Liver (tissue), 9 donors: ENCODE measurements around the gene FBXW11. TPM values are rescaled to one million over a fixed set of nuclear protein-coding genes. Genes with fewer than 3 reads are reported as not detected.

Experiments used
- DNase-seq: peaks from one replicate; pipeline ENCODE4 v3.0.0-alpha.2; 2017; ENCODE audit warnings: low spot score
- H3K27ac ChIP-seq, 2 donors: one replicate each; pipeline ENCODE4 v1.7.0; 2013; ENCODE audit warnings: inconsistent platforms in 2 of 2, low read length in 2 of 2, control low read depth in 1 of 2, low read depth in 1 of 2, mild to moderate bottlenecking in 1 of 2
- H3K27me3 ChIP-seq, 4 donors: one replicate each; pipeline versions ENCODE4 v1.6.1 to v1.7.0; 2013; ENCODE audit warnings: low read length in 3 of 4, inconsistent platforms in 1 of 4, mild to moderate bottlenecking in 1 of 4, moderate library complexity in 1 of 4; ENCODE audit not compliant: control insufficient read depth in 4 of 4, insufficient read depth in 4 of 4
- H3K36me3 ChIP-seq, 4 donors: one replicate each; pipeline versions ENCODE4 v1.6.1 to v1.7.0; 2013; ENCODE audit warnings: low read length in 3 of 4, mild to moderate bottlenecking in 3 of 4, low read depth in 1 of 4, moderate library complexity in 1 of 4; ENCODE audit not compliant: control insufficient read depth in 4 of 4, insufficient read depth in 3 of 4
- H3K4me1 ChIP-seq, 4 donors: one replicate each; pipeline versions ENCODE4 v1.6.1 to v1.7.0; 2013; ENCODE audit warnings: low read length in 3 of 4, mild to moderate bottlenecking in 3 of 4, moderate library complexity in 1 of 4; ENCODE audit not compliant: control insufficient read depth in 4 of 4, insufficient read depth in 4 of 4
- H3K4me3 ChIP-seq, 3 donors: one replicate each; pipeline versions ENCODE4 v1.6.1 to v1.7.0; 2013; ENCODE audit warnings: low read length in 3 of 3, control low read depth in 1 of 3, low read depth in 1 of 3, mild to moderate bottlenecking in 1 of 3
- H3K9ac ChIP-seq, 2 donors: one replicate each; pipeline ENCODE4 v1.7.0; 2013; ENCODE audit warnings: low read length in 2 of 2, mild to moderate bottlenecking in 2 of 2, moderate library complexity in 2 of 2, control low read depth in 1 of 2, low read depth in 1 of 2
- H3K9me3 ChIP-seq, 4 donors: one replicate each; pipeline versions ENCODE4 v1.6.1 to v1.7.0; 2013; ENCODE audit warnings: low read length in 3 of 4; ENCODE audit not compliant: control insufficient read depth in 4 of 4
- EGR1 ChIP-seq, 2 donors: IDR thresholded peaks; 2 replicates each; pipeline ENCODE4 v1.6.1; 2016 to 2018; ENCODE audit warnings: antibody characterized with exemption in 2 of 2, low read depth in 2 of 2
- FOXA1 ChIP-seq: IDR thresholded peaks from 2 replicates; pipeline ENCODE4 v1.6.1; 2016; ENCODE audit warnings: antibody characterized with exemption
- GABPA ChIP-seq, 2 donors: IDR thresholded peaks in 1 of 2; conservative IDR thresholded peaks in 1 of 2; 2 replicates each; pipeline ENCODE4 v1.6.1; 2016; ENCODE audit warnings: antibody characterized with exemption in 2 of 2, mild to moderate bottlenecking in 1 of 2, moderate library complexity in 1 of 2
- HNF4A ChIP-seq, 2 donors: conservative IDR thresholded peaks; 2 replicates each; pipeline ENCODE4 v1.6.1; 2016; ENCODE audit warnings: antibody characterized with exemption in 2 of 2, mild to moderate bottlenecking in 2 of 2
- HNF4G ChIP-seq: IDR thresholded peaks from 2 replicates; pipeline ENCODE4 v1.6.1; 2016; ENCODE audit warnings: antibody characterized with exemption
- JUND ChIP-seq, 2 donors: IDR thresholded peaks; 2 replicates each; pipeline ENCODE4 v1.6.1; 2016; ENCODE audit warnings: antibody characterized with exemption in 2 of 2
- NR2F2 ChIP-seq: IDR thresholded peaks from 2 replicates; pipeline ENCODE4 v1.6.1; 2016; ENCODE audit warnings: antibody characterized with exemption
- RAD21 ChIP-seq, 2 donors: IDR thresholded peaks; 2 replicates each; pipeline ENCODE4 v1.6.1; 2016; ENCODE audit warnings: antibody characterized with exemption in 2 of 2, mild to moderate bottlenecking in 2 of 2
- RXRA ChIP-seq, 2 donors: IDR thresholded peaks; 2 replicates each; pipeline ENCODE4 v1.6.1; 2017 to 2018; ENCODE audit warnings: antibody characterized with exemption in 2 of 2, mild to moderate bottlenecking in 1 of 2
- SP1 ChIP-seq: IDR thresholded peaks from 2 replicates; pipeline ENCODE4 v1.6.1; 2018; ENCODE audit warnings: antibody characterized with exemption, mild to moderate bottlenecking
- YY1 ChIP-seq: IDR thresholded peaks from 2 replicates; pipeline ENCODE4 v1.6.1; 2016; ENCODE audit warnings: antibody characterized with exemption, mild to moderate bottlenecking
- WGBS: extraction: QIAGEN DNeasy Blood & Tissue Kit; methylation state at CpG from one replicate; pipeline ENCODE4 v1.1.7; 2013; 5-methylcytosine and 5-hydroxymethylcytosine counted together
- polyA plus RNA-seq, 2 donors: library from polyadenylated mRNA; stranded (reverse) in 1 of 2; unstranded in 1 of 2; fragments of 200-250 nt in 1 of 2; fragments of >200 nt in 1 of 2; fragmentation: Nextera tagmentation in 1 of 2; extraction: Ambion mirVana in 1 of 2; gene quantifications; one replicate each; pipeline versions ENCODE4 v1.2.1 to v1.2.3, GENCODE V29; 2013 to 2015
- total RNA-seq, 2 donors: library from RNA; depleted of rRNA; stranded (reverse); fragments of >200 nt; gene quantifications; one replicate each; pipeline ENCODE4 v1.2.3, GENCODE V29; 2014
- TF ChIP-seq, protein P1 (sequence below): IDR thresholded peaks from 2 replicates; pipeline ENCODE4 v1.6.1; 2016; ENCODE audit warnings: antibody characterized with exemption
- TF ChIP-seq, protein P2 (sequence below): IDR thresholded peaks from 2 replicates; pipeline ENCODE4 v1.6.1; 2016; ENCODE audit warnings: antibody characterized with exemption, mild to moderate bottlenecking
- TF ChIP-seq, protein P3 (sequence below): IDR thresholded peaks from 2 replicates; pipeline ENCODE4 v1.6.1; 2016; ENCODE audit warnings: antibody characterized with exemption
- TF ChIP-seq, protein P4 (sequence below): IDR thresholded peaks from 2 replicates; pipeline ENCODE4 v1.6.1; 2016; ENCODE audit warnings: antibody characterized with exemption
- TF ChIP-seq, protein P5 (sequence below): fragments of 150-350 bp; IDR thresholded peaks from 2 replicates; pipeline ENCODE4 v1.5.1; 2017; ENCODE audit warnings: improper control_type of control experiment, low read depth, low read length; ENCODE audit not compliant: missing input control
- donor health status: healthy.
- donor health status: healthy.
- donor health status: healthy.
- donor health status: healthy.
- donor health status: healthy.

FBXW11 gene
- total and polyA plus RNA-seq, 4 donors = 11.2 to 37.5 (median 22.0) TPM

DNA sequence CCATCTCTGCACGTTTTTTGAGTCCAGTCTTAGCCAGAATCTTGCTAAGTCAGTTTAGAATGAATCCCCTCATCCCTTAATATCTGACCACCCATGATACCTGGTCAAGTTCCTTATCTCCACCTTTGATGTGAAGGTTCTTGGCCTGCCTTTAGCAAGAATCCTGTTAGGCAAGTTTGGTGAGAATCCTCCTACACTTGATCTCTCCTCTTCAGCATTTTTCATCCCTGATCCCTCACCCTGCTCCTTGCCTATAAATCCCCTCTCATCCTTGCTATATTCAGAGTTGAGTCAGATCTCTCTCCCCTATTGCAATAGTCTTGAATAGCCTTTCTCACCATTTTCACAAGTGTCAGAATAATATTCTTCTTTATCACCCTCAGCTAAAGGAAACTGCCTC lies 189.8 kb downstream of the FBXW11 start:
- no peak overlapping the region for H3K9ac ChIP-seq
- H3K4me3 ChIP-seq = no peak overlapping the region
- H3K9me3 ChIP-seq = peaks cover 0 to 4% (median 0%) of the 10 kb centered on the region in 4 donors
- WGBS = 29% methylated on average over 1 of the region's 1 CpG
- TF ChIP-seq RXRA (IDR thresholded peaks at IDR 0.05) = no peak
- no peak for TF ChIP-seq NR2F2
- no peak for TF ChIP-seq HNF4A (conservative IDR thresholded peaks at IDR 0.05)
- TF ChIP-seq YY1 = no peak
- TF ChIP-seq, protein P1, sequence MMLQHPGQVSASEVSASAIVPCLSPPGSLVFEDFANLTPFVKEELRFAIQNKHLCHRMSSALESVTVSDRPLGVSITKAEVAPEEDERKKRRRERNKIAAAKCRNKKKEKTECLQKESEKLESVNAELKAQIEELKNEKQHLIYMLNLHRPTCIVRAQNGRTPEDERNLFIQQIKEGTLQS = no peak
- TF ChIP-seq, protein P2, sequence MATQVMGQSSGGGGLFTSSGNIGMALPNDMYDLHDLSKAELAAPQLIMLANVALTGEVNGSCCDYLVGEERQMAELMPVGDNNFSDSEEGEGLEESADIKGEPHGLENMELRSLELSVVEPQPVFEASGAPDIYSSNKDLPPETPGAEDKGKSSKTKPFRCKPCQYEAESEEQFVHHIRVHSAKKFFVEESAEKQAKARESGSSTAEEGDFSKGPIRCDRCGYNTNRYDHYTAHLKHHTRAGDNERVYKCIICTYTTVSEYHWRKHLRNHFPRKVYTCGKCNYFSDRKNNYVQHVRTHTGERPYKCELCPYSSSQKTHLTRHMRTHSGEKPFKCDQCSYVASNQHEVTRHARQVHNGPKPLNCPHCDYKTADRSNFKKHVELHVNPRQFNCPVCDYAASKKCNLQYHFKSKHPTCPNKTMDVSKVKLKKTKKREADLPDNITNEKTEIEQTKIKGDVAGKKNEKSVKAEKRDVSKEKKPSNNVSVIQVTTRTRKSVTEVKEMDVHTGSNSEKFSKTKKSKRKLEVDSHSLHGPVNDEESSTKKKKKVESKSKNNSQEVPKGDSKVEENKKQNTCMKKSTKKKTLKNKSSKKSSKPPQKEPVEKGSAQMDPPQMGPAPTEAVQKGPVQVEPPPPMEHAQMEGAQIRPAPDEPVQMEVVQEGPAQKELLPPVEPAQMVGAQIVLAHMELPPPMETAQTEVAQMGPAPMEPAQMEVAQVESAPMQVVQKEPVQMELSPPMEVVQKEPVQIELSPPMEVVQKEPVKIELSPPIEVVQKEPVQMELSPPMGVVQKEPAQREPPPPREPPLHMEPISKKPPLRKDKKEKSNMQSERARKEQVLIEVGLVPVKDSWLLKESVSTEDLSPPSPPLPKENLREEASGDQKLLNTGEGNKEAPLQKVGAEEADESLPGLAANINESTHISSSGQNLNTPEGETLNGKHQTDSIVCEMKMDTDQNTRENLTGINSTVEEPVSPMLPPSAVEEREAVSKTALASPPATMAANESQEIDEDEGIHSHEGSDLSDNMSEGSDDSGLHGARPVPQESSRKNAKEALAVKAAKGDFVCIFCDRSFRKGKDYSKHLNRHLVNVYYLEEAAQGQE = no peak
- no peak for TF ChIP-seq GABPA (IDR thresholded peaks at IDR 0.05 in 1 of 2, conservative IDR thresholded peaks at IDR 0.05 in 1 of 2)
- no peak for TF ChIP-seq RAD21 (IDR thresholded peaks at IDR 0.05)
- TF ChIP-seq, protein P3, sequence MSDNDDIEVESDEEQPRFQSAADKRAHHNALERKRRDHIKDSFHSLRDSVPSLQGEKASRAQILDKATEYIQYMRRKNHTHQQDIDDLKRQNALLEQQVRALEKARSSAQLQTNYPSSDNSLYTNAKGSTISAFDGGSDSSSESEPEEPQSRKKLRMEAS = no peak
- TF ChIP-seq SP1 = no peak
- TF ChIP-seq, protein P4, sequence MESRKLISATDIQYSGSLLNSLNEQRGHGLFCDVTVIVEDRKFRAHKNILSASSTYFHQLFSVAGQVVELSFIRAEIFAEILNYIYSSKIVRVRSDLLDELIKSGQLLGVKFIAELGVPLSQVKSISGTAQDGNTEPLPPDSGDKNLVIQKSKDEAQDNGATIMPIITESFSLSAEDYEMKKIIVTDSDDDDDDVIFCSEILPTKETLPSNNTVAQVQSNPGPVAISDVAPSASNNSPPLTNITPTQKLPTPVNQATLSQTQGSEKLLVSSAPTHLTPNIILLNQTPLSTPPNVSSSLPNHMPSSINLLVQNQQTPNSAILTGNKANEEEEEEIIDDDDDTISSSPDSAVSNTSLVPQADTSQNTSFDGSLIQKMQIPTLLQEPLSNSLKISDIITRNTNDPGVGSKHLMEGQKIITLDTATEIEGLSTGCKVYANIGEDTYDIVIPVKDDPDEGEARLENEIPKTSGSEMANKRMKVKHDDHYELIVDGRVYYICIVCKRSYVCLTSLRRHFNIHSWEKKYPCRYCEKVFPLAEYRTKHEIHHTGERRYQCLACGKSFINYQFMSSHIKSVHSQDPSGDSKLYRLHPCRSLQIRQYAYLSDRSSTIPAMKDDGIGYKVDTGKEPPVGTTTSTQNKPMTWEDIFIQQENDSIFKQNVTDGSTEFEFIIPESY = no peak
- no peak for TF ChIP-seq EGR1 (IDR thresholded peaks at IDR 0.05; ENCODE audit: low read depth in 2 of 2)
- TF ChIP-seq FOXA1 = no peak
- TF ChIP-seq, protein P5, sequence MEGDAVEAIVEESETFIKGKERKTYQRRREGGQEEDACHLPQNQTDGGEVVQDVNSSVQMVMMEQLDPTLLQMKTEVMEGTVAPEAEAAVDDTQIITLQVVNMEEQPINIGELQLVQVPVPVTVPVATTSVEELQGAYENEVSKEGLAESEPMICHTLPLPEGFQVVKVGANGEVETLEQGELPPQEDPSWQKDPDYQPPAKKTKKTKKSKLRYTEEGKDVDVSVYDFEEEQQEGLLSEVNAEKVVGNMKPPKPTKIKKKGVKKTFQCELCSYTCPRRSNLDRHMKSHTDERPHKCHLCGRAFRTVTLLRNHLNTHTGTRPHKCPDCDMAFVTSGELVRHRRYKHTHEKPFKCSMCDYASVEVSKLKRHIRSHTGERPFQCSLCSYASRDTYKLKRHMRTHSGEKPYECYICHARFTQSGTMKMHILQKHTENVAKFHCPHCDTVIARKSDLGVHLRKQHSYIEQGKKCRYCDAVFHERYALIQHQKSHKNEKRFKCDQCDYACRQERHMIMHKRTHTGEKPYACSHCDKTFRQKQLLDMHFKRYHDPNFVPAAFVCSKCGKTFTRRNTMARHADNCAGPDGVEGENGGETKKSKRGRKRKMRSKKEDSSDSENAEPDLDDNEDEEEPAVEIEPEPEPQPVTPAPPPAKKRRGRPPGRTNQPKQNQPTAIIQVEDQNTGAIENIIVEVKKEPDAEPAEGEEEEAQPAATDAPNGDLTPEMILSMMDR = no peak
- TF ChIP-seq HNF4G = no peak
- TF ChIP-seq JUND (IDR thresholded peaks at IDR 0.05) = no peak
- no peaks in the 10 kb centered on the region for H3K27me3 ChIP-seq
- H3K27ac ChIP-seq = no peak overlapping the region
- no peaks in the 10 kb centered on the region for H3K4me1 ChIP-seq
- H3K36me3 ChIP-seq = no peaks in the 10 kb centered on the region
- no peak for DNase-seq
